Measurements from ENCODE around the gene PSMC1.

DNA sequence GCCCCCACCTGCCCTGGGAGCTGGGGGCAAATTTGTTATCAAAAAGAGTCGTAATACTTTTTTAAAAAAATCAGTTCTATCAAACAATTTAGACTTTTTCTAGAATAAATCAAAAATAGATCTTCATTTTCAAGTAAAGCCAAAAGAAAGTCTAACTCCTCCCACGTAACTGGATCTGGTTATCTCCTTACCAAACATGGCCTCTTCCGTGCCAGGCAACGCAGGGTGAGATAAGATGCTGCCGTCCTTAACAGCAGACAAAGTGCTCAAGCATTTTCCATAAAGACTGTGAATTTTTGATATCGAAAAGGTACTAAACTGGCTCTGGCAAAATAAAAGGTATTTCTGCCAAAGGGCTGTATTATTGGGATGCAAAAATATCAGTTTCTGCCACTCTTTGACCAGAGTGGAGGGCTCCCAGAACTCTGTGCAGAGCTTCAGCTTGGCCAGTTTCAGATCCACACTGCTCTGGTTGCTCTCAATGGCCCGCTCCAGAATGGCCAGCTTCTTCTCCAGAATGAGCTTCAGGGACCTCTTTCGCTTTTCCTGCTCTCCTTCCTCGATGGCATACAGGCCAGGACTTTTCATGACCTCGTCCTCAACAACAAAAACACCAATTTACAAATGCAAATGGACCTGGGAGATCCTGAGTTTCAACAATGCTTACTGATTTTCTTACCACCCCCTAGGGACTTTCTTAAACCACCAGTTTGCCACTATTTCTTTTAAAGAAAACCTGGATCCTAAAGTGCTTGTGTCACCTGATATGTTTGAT lies 46.4 kb downstream of the PSMC1 start:
- TF ChIP-seq, protein P1, sequence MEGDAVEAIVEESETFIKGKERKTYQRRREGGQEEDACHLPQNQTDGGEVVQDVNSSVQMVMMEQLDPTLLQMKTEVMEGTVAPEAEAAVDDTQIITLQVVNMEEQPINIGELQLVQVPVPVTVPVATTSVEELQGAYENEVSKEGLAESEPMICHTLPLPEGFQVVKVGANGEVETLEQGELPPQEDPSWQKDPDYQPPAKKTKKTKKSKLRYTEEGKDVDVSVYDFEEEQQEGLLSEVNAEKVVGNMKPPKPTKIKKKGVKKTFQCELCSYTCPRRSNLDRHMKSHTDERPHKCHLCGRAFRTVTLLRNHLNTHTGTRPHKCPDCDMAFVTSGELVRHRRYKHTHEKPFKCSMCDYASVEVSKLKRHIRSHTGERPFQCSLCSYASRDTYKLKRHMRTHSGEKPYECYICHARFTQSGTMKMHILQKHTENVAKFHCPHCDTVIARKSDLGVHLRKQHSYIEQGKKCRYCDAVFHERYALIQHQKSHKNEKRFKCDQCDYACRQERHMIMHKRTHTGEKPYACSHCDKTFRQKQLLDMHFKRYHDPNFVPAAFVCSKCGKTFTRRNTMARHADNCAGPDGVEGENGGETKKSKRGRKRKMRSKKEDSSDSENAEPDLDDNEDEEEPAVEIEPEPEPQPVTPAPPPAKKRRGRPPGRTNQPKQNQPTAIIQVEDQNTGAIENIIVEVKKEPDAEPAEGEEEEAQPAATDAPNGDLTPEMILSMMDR (conservative IDR thresholded peaks at IDR 0.05; ENCODE audit: low read depth in 2 of 2), result no peak
- TF ChIP-seq CREB1 (CRISPR knock-in tag; IDR thresholded peaks at IDR 0.05; ENCODE audit: low read depth) (no peak), EZH2 (IDR thresholded peaks at IDR 0.05; ENCODE audit: low read depth, unreplicated experiment) (no peak), POLR2AphosphoS5 (IDR thresholded peaks at IDR 0.05; ENCODE audit: low read depth) (no peak), EZH2phosphoT487 (IDR thresholded peaks at IDR 0.05; ENCODE audit: unreplicated experiment) (no peak), NANOG (IDR thresholded peaks at IDR 0.05; ENCODE audit: borderline replicate concordance) (0 out of 2 replicates have a peak, but pooled peaks have one; percentile 25), JUNB (IDR thresholded peaks at IDR 0.05; ENCODE audit: unreplicated experiment) (no peak)
- TF ChIP-seq, protein P2, sequence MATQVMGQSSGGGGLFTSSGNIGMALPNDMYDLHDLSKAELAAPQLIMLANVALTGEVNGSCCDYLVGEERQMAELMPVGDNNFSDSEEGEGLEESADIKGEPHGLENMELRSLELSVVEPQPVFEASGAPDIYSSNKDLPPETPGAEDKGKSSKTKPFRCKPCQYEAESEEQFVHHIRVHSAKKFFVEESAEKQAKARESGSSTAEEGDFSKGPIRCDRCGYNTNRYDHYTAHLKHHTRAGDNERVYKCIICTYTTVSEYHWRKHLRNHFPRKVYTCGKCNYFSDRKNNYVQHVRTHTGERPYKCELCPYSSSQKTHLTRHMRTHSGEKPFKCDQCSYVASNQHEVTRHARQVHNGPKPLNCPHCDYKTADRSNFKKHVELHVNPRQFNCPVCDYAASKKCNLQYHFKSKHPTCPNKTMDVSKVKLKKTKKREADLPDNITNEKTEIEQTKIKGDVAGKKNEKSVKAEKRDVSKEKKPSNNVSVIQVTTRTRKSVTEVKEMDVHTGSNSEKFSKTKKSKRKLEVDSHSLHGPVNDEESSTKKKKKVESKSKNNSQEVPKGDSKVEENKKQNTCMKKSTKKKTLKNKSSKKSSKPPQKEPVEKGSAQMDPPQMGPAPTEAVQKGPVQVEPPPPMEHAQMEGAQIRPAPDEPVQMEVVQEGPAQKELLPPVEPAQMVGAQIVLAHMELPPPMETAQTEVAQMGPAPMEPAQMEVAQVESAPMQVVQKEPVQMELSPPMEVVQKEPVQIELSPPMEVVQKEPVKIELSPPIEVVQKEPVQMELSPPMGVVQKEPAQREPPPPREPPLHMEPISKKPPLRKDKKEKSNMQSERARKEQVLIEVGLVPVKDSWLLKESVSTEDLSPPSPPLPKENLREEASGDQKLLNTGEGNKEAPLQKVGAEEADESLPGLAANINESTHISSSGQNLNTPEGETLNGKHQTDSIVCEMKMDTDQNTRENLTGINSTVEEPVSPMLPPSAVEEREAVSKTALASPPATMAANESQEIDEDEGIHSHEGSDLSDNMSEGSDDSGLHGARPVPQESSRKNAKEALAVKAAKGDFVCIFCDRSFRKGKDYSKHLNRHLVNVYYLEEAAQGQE (IDR thresholded peaks at IDR 0.05; ENCODE audit: unreplicated experiment), result no peak
- TF ChIP-seq, protein P3, sequence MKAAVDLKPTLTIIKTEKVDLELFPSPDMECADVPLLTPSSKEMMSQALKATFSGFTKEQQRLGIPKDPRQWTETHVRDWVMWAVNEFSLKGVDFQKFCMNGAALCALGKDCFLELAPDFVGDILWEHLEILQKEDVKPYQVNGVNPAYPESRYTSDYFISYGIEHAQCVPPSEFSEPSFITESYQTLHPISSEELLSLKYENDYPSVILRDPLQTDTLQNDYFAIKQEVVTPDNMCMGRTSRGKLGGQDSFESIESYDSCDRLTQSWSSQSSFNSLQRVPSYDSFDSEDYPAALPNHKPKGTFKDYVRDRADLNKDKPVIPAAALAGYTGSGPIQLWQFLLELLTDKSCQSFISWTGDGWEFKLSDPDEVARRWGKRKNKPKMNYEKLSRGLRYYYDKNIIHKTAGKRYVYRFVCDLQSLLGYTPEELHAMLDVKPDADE (IDR thresholded peaks at IDR 0.05), result no peak

Measured in GM23338 (cell line).